ENCODE data around the gene COPZ2.
A peak's percentile ranks its signal among the peaks of the same experiment; 100 is the strongest.
"Not testable (repeated sequence)": the region's sequence is repeated elsewhere in the genome, so short reads cannot be mapped to it uniquely, and the experiment has no call there.

The COPZ2 gene

DNA sequence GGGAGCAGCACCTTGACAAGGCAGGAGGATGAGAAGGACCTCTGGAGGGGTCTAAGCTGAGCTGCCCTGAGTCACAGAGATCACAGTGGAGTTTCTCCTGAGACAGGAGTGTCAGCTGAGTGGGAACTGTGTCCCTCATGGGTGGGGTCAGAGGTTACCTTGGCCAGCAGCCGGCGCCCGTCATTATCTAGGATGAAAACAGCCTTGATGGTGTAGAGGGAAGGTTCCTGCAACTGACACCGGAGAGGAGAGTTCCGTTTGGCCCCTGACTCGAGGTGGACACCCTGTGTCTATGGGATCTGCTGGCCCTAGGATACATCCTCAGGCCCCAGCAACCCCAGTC, 933 bp downstream of the COPZ2 start:
- H3K27ac ChIP-seq, result no peak overlapping the region
- DNase-seq (ENCODE audit: low read depth, low spot score), result no peak

DNA sequence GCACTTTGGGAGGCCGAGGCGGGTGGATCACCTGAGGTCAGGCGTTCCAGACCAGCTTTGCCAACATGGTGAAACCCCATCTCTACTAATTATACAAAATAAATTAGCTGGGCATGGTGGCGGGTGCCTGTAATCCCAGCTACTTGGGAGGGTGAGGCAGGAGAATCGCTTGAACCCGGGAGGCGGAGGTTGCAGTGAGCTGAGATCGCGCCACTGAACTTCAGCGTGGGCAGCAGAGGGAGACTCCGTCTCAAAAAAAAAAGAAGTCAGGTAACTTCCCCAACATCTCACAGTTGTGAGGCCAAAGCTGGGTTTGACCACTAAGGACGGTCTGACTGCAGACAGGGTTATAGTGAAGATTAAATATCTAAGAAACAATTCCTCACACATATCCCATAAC, 2.9 kb downstream of the COPZ2 start:
- H3K27ac ChIP-seq; DNase-seq (ENCODE audit: low read depth, low spot score): not testable (repeated sequence)

- H3K27ac ChIP-seq, result no peak overlapping the region
- no peak for DNase-seq (ENCODE audit: low read depth, low spot score)
Measured at GRCh38 chr17:48031966-48032365, 5.6 kb downstream of the COPZ2 start.

- no peak for DNase-seq (ENCODE audit: low read depth, low spot score)
- H3K27ac ChIP-seq, result no peak overlapping the region
Measured at GRCh38 chr17:48030531-48030930, 7.1 kb downstream of the COPZ2 start.

- no peak overlapping the region for H3K27ac ChIP-seq
- DNase-seq (ENCODE audit: low read depth, low spot score), result no peak
Measured at GRCh38 chr17:48028736-48029135, 8.9 kb downstream of the COPZ2 start.

DNA sequence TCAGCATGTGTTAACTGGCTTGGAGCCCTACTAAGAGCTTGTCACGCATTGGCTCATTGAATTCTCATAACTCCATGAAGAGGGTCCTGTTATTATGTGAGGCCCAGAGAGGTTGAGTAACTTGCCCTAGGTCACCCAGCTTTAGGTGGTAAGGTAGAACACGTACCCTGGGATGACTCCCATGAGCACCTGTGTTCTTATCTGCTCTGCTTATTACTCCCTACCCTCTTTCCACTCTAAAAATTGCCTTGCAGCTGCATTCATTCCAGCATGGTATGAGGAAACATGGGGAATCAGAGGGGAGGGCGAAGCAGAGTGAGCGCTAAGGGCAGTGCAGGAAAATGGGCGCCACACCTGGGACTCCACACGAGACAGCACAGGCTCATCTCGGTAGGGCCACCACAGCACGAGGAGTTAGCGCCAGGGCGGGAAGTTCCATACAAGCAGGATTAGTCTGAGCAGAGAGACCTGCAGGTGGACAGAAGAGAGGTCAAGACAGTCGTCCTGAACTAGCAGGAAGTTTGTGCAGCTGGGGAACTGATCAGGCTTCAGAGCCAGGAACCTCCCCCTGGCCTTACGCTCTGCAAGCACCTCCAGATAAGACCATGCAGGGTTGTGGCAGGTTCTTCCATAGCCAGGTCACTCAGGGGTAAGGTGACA, 10.1 kb downstream of the COPZ2 start:
- DNase-seq (ENCODE audit: low read depth, low spot score), result no peak
- H3K27ac ChIP-seq, result no peak overlapping the region

DNA sequence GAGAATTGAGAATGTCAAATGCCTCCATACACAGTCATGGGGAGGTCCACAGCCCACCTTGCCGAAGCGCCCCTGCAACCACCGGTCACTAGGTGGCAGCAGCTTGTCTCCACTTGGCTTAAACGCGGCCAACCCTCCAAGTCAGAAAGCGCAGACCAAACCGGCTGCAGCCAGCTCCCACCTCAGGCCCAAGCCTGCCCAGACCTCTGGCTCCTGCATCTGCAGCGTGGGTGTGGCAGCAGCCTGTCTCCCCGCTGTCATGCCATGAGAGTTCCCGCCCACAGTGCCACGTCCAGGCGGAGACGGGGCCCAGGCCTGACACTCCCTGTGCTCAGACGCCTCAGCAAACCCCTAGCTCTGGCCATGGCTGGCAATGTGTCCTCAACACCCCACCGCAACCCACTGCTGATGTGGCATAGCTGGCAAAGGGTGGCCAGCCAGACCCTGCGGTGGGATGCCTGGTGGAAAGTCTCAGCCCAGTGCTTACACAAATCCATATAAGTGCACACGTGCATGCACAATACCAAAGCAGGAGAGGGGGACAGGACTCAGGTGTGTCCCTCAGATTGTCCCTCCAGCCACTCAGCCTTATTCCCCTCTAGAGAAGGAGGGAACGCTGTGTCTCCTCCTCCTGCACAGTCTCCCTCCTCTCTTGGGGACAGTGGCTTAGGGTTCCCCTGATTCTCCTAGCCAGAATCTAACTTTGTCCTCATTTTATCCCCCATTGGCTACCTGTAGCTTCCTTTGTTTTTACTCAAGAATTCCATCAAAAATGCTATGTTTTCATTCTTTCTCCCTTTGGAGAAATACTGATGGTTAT, 10.9 kb downstream of the COPZ2 start:
- no peak for DNase-seq (ENCODE audit: low read depth, low spot score)
- peak overlapping the region; percentile 63 for H3K27ac ChIP-seq

DNA sequence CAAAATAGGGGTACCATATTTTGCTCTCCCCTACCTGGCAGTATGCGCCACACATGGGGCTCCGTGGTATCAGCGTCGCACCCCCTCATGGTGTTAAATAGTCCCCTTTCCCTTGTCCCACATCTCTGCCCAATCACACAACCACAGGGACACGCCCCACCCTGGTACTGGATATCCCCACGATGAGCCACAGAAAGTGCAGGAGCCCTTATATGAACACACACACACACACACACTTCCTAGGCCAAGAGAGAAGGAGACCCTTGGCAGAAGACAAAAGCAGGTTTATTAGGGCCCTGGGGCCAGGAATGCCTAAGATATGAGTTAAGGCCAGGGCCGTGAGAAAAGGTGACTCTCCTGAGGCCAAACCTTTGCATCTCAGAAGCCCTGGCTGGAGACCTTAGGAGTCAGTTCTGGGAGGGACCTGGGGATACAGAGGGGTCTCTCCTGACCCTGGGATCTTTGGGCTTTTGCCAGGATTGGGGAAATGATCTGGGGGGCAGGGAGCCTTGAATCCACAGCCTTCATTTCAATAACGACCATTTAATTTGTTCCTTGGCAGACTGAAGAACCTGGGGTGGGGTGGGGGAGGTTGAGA, 11.6 kb downstream of the COPZ2 start:
- peak overlapping the region; percentile 63 for H3K27ac ChIP-seq
- no peak for DNase-seq (ENCODE audit: low read depth, low spot score)

GRCh38 chr17:48025040-48025903, 12.3 kb downstream of the COPZ2 start:
- DNase-seq (ENCODE audit: low read depth, low spot score), result no peak
- H3K27ac ChIP-seq, result peak overlapping the region; percentile 63

GRCh38 chr17:48024149-48025039, 13.2 kb downstream of the COPZ2 start:
- no peak for DNase-seq (ENCODE audit: low read depth, low spot score)
- H3K27ac ChIP-seq, result peak overlapping the region; percentile 63

- no peak for DNase-seq (ENCODE audit: low read depth, low spot score)
- peak overlapping the region; percentile 63 for H3K27ac ChIP-seq
Measured at GRCh38 chr17:48023400-48024148, 14.0 kb downstream of the COPZ2 start.

DNA sequence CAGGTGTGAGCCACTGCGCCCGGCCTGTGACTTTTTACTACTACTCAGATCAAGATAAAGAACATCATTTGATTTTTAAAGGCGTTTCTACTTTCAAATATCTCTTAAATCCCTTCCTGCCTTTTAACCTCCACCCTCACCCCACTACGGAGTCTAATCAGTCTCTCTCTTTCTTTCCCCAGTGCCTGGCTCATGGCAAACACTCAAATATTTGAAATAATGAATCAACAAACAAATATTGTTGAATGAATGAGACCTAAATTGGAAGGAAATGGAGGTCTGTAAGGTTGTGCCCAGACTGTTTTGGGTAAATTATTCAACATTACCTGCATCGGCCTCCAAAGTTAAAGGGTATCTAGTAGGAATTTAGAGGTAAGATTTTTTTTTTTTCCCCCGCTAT, 14.7 kb downstream of the COPZ2 start:
- no peak overlapping the region for H3K27ac ChIP-seq
- DNase-seq (ENCODE audit: low read depth, low spot score), result no peak

DNA sequence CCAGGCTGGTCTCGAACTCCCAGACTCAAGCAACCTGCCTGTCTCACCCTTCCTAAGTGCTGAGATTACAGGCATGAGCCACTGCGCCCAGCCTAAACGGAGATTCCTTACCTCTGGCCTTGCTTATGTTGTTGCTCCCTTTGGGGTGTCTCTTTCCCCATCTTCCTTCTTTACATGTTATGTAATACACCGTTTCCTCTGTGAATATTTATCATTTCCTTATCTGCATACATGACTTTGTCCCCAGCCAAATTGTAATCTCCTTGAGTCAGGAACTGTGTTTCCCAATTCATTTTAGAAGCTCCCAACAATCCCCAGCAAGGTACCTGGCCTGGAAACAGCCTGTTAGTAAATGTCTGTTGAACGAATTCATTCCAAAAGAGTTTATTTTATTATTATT, 15.7 kb downstream of the COPZ2 start:
- H3K27ac ChIP-seq, result no peak overlapping the region
- no peak for DNase-seq (ENCODE audit: low read depth, low spot score)

DNA sequence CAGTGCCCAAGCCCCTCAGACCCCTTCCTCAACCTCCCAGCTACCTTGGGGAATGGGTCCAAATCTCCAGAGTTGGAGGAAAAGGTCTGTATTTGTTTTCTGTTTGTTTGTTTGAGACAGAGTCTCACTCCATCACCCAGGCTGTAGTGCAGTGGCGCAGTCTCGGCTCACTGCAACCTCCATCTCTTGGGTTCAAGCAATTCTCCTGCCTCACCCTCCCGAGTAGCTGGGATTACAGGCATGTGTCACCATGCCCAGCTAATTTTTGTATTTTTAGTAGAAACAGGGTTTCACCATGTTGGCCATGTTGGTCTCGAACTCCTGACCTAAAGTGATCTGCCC, 19.8 kb downstream of the COPZ2 start:
- not testable (repeated sequence) for DNase-seq (ENCODE audit: low read depth, low spot score); H3K27ac ChIP-seq

GRCh38 chr17:48016112-48016511, 21.5 kb downstream of the COPZ2 start:
- DNase-seq (ENCODE audit: low read depth, low spot score), result no peak
- H3K27ac ChIP-seq, result no peak overlapping the region

DNA sequence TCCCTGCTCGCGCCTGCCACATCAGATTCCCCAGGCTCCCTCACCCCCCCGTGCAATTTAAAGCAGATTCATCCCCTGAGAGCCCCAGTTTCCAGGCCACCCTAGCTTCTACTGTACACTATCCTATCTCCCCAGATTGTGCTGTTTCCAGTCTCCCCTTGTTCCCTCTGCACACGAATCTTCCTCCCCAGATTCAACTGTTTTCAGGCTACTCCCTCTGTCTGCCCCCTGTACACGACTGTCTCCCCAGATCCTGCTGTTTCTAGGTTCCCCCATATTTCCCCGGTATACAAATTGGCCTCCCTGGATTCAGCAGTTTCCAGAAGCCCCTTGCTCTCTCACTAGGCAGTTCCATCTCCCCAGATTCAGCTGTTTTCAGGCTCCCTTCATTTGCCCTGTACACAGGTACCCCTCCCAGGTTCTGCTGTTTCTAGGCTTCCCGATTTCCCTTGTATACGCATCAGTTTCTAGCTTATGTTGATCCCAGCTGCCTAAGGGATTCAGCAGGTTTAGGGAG, 22.9 kb downstream of the COPZ2 start:
- no peak for DNase-seq (ENCODE audit: low read depth, low spot score)
- H3K27ac ChIP-seq, result no peak overlapping the region

DNA sequence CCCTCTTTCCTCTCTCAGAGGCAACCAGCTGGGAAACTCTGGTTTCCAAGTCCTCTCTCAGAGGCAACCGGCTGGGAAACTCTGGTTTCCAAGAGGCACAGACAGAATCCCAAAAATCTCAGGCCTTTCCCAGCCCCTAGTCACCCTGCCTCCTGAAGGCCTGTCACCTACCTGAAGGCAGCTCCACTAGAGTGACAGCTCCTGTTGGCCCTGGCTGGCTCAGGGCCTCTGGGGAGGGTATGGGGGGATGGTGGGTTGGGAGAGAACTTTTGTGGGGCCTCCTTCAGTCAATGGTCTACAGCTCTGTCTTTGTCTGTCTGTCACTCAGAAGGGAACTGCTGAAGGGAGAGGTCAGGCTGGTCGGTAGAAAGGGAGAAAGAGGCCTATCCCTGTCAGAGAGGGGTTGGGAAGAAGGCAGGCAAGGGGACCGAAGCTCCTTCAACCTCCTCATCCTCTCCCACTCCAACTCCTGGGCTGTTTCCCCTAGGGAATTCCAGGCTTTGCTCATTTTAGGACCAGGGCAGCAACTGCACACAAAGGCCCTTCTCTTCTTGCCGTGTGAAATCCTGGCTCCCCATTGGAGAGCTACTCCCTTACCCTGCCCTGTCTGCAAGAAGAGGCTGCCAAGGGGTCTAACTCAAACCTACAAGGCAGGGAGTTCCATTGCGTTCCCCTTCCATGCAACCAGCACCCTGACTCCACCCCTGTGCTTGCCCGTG, 23.6 kb downstream of the COPZ2 start:
- no peak overlapping the region for H3K27ac ChIP-seq
- DNase-seq (ENCODE audit: low read depth, low spot score), result no peak

GRCh38 chr17:48012654-48013053, 24.9 kb downstream of the COPZ2 start:
- H3K27ac ChIP-seq, result no peak overlapping the region

More at GRCh38 chr17:48012654-48013053, 24.9 kb downstream of the COPZ2 start:
- DNase-seq (ENCODE audit: low read depth, low spot score), result no peak

All from epithelial cell of prostate (primary cell).